ENCODE measurements around the gene MRPL10. TPM values are rescaled to one million over a fixed set of nuclear protein-coding genes. Genes with fewer than 3 reads are reported as not detected.

MRPL10 gene
- total and polyA plus RNA-seq, 11 donors: 43.8 to 79.2 (median 63.2) TPM

DNA sequence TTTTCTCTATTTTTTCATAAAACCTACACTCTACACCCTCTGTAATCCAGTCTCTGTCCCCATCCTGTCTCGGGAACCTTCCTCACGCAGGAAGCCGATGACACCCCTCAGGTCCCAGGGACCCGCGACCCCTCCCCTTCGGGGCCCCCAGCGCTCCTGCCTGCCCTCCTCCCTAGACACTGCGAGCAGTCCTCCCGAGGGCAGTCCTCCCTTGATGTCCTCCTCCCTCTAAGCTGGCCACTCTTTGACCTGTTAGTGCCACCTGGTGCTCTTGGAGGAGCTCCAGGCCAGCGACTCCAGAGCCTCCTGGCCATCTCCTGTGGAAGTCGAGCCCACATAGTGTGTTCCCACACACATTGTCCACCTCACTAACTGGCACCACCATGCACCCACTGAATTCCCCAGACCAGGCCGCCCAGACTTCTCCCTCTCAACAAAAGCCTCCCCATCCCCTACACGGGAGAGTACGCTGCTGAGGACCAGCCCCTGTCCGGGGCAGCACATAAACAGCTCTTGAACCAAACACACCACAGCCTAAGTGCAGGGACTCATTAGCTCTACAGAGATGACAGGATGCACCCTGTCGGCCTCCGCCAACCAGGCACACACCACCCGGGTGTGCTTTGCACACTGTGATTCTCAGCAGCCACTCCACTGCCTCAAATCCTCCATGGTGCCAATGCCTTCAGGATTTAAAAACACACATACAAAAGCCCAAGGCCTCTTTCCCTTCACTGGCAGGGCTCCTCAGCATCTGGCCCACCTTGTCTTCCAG lies 19.0 kb downstream of the MRPL10 start:
- ATAC-seq (no peak), DNase-seq (peak in 1 of 5 donors; percentile 12)
- 83 to 89% (median 85%) methylated on average over 18 of the region's 18 CpGs for WGBS, 4 donors

DNA sequence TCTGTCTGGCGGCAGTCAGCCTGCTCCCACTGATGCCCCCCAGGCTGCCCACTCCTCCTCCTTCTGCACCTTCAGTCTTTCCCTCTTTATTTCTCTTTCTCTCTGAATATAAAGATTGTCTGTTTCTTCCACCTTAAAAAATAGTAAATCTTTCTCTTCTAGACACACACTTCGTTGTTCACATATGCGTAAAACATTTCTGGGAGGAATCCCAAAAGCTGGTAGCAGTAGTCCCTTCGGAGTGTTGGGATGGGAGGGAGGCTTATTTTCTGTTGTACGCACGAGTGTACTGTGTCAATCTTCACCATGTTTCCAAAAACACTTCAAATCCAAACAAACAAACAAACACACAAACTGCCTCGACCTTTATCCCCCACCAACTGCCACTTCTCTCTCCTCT lies 19.6 kb downstream of the MRPL10 start:
- no peak for ATAC-seq
- peaks cover 0 to 99% (median 71%) of the 10 kb centered on the region in 9 donors for H3K36me3 ChIP-seq

More for the DNA sequence above, 19.0 kb downstream of the MRPL10 start:
- no peak overlapping the region for H3K27ac ChIP-seq
- no peaks in the 10 kb centered on the region for H3K9me3 ChIP-seq
- peaks cover 0 to 4% (median 0%) of the 10 kb centered on the region in 12 donors for H3K4me1 ChIP-seq
- TF ChIP-seq POLR2A (IDR thresholded peaks at IDR 0.05): no peak
- TF ChIP-seq, protein P1, sequence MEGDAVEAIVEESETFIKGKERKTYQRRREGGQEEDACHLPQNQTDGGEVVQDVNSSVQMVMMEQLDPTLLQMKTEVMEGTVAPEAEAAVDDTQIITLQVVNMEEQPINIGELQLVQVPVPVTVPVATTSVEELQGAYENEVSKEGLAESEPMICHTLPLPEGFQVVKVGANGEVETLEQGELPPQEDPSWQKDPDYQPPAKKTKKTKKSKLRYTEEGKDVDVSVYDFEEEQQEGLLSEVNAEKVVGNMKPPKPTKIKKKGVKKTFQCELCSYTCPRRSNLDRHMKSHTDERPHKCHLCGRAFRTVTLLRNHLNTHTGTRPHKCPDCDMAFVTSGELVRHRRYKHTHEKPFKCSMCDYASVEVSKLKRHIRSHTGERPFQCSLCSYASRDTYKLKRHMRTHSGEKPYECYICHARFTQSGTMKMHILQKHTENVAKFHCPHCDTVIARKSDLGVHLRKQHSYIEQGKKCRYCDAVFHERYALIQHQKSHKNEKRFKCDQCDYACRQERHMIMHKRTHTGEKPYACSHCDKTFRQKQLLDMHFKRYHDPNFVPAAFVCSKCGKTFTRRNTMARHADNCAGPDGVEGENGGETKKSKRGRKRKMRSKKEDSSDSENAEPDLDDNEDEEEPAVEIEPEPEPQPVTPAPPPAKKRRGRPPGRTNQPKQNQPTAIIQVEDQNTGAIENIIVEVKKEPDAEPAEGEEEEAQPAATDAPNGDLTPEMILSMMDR (IDR thresholded peaks at IDR 0.05): no peak
- no peaks in the 10 kb centered on the region for H3K27me3 ChIP-seq
- H3K4me3 ChIP-seq: no peak overlapping the region
- intact Hi-C loops (cut with DNase I): no loop called here
- H3K36me3 ChIP-seq: peaks cover 0 to 99% (median 77%) of the 10 kb centered on the region in 9 donors

DNA sequence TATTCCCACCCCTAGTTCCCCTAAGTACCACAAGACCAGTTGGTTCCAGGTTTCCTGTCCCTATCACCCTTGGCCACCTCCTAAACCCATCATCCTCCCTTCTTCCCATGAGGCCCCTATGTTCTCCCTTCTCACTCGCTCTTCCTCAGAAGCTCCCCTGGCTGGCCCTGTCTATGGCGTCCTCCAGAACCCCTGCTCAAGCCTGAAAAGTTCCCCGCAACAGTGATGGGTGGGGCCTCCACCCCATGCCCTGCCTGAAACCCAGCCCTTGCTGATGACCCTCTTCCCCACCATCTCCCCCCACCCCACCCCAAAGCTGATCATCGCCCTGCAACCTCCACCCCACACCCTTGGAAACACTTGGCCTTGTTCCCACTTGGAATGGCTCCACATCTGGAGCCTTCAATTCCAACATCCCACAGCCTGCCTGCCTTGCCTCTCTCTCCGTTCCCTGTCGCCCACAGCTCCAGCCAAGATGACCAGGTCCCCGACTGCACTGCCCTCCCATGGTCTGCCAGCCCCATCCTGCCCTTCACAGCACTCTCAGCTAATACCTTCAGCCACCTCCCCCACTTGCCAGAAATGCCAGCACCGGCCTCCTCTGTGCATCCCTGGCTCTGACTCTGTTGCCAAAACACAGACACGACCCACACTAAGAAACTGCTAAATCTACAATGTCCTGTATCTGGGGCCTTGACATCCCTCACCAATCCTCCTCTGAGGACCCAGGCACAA lies 20.3 kb downstream of the MRPL10 start:
- no peak overlapping the region for H3K27ac ChIP-seq
- DNase-seq: peak in 3 of 5 donors; percentile 1 to 16 (median 13)
- peaks cover 0 to 96% (median 64%) of the 10 kb centered on the region in 9 donors for H3K36me3 ChIP-seq
- 79 to 86% (median 83%) methylated on average over 9 of the region's 9 CpGs for WGBS, 4 donors
- H3K4me1 ChIP-seq: peaks cover 0 to 4% (median 0%) of the 10 kb centered on the region in 12 donors
- TF ChIP-seq, protein P1 (IDR thresholded peaks at IDR 0.05): no peak
- no peak for TF ChIP-seq POLR2A (IDR thresholded peaks at IDR 0.05)
- no peaks in the 10 kb centered on the region for H3K27me3 ChIP-seq
- H3K4me3 ChIP-seq: no peak overlapping the region
- ATAC-seq: no peak
- intact Hi-C loops (cut with DNase I): no loop called here
- H3K9me3 ChIP-seq: no peaks in the 10 kb centered on the region

More for the DNA sequence above, 19.6 kb downstream of the MRPL10 start:
- no peaks in the 10 kb centered on the region for H3K27me3 ChIP-seq
- H3K27ac ChIP-seq: no peak overlapping the region
- DNase-seq: no peak
- TF ChIP-seq, protein P1 (IDR thresholded peaks at IDR 0.05): no peak
- TF ChIP-seq POLR2A (IDR thresholded peaks at IDR 0.05): no peak
- no peak overlapping the region for H3K4me3 ChIP-seq
- H3K4me1 ChIP-seq: peaks cover 0 to 4% (median 0%) of the 10 kb centered on the region in 12 donors
- H3K9me3 ChIP-seq: no peaks in the 10 kb centered on the region
- WGBS, 4 donors: 58 to 78% (median 76%) methylated on average over 7 of the region's 7 CpGs
- intact Hi-C loops (cut with DNase I): no loop called here

All from heart left ventricle (tissue), 16 donors.